MG63 (cell line): ENCODE data around the gene TINCR. TPM values are rescaled to one million over a fixed set of nuclear protein-coding genes. Genes with fewer than 3 reads are reported as not detected.

Source experiments
- DNase-seq: peaks from one replicate; pipeline ENCODE4 v3.0.0-alpha.2; 2020
- H3K27me3 ChIP-seq: fragments of 250-450 bp; sonication (Bioruptor Pico); 2 replicates; pipeline ENCODE4 v1.5.1; 2020; ENCODE audit warnings: mild to moderate bottlenecking, moderate library complexity
- H3K36me3 ChIP-seq: fragments of 250-450 bp; sonication (Bioruptor Pico); 2 replicates; pipeline ENCODE4 v1.5.1; 2020; ENCODE audit warnings: mild to moderate bottlenecking, moderate library complexity
- H3K4me3 ChIP-seq: fragments of 250-450 bp; sonication (Bioruptor Pico); 2 replicates; pipeline ENCODE4 v1.5.1; 2020; ENCODE audit warnings: mild to moderate bottlenecking, moderate library complexity
- H3K9me3 ChIP-seq: fragments of 250-450 bp; sonication (Bioruptor Pico); 2 replicates; pipeline ENCODE4 v1.5.1; 2020; ENCODE audit warnings: mild to moderate bottlenecking, moderate library complexity
- total RNA-seq: library from RNA; depleted of rRNA; stranded (reverse); fragments of >200 nt; shearing (Covaris generic); gene quantifications from 2 replicates; pipeline ENCODE4 v1.2.3, GENCODE V29; 2014; ENCODE audit warnings: low replicate concordance

Gene TINCR
- total RNA-seq, 1 experiment from 2014 or later = 0.23 TPM

GRCh38 chr19:5572556-5573286 lies 5.0 kb upstream of the TINCR start:
- Histone ChIP-seq H3K27me3 (no peaks in the 10 kb centered on the region), H3K9me3 (no peaks in the 10 kb centered on the region), H3K4me3 (no peak overlapping the region), H3K36me3 (no peaks in the 10 kb centered on the region)
- DNase-seq = no peak

GRCh38 chr19:5571777-5572176 lies 4.0 kb upstream of the TINCR start:
- no peaks in the 10 kb centered on the region for H3K36me3 ChIP-seq
- no peak overlapping the region for H3K4me3 ChIP-seq
- H3K9me3 ChIP-seq = no peaks in the 10 kb centered on the region
- DNase-seq = no peak
- H3K27me3 ChIP-seq = peaks cover 5% of the 10 kb centered on the region

DNA sequence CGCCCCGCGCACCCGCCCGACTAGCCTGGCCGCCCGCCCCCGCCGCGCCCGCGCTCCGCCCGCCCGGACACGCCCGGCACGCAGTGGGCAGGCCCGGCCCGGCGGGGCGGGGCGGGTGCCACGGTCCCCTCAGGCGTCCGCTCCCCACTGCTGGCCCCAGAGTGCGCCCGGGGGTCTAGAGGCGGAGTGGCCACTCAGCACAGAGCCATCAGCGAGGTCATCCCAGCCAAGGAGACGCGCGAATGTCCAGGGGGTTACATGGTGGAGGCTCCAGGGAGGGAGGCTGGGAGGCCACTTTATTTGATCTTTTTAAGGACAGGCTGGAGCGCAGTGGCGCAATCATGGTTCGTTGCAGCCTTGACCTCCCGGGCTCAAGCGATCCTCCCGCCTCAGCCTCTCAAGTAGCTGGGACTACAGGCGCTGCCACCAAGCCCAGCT lies 236 bp upstream of the TINCR start:
- no peaks in the 10 kb centered on the region for H3K9me3 ChIP-seq
- no peaks in the 10 kb centered on the region for H3K36me3 ChIP-seq
- no peak overlapping the region for H3K4me3 ChIP-seq
- H3K27me3 ChIP-seq = peaks cover 11% of the 10 kb centered on the region
- DNase-seq = peak; percentile 14

DNA sequence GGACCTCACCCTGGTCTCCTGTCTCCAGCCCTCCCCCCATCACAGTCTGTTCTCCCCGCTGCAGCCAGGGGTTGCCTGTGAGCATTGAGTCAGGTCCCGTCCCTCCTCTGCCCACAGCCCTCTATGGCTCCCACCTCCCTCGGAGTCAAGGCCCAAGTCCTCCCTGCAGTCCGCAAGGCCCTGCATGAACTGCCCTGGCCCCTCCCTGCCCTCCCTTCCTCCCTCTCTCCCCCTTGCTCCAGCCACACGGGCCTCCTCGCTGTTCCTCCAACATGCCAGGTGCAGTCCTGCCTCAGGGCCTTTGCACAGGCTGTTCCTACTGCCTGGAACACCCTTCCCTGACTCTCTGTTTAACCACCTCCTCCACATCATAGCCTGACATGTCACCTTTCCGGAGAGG lies 2.8 kb downstream of the TINCR start:
- no peaks in the 10 kb centered on the region for H3K36me3 ChIP-seq
- 0 out of 2 replicates have a peak, but pooled peaks cover 4% of the 10 kb centered on the region for H3K9me3 ChIP-seq
- DNase-seq = no peak
- H3K27me3 ChIP-seq = peaks cover 11% of the 10 kb centered on the region
- no peak overlapping the region for H3K4me3 ChIP-seq

- Histone ChIP-seq H3K9me3 (0 out of 2 replicates have a peak, but pooled peaks cover 4% of the 10 kb centered on the region), H3K36me3 (no peaks in the 10 kb centered on the region), H3K27me3 (peaks cover 11% of the 10 kb centered on the region), H3K4me3 (no peak overlapping the region)
- peak; percentile 10 for DNase-seq
Measured at GRCh38 chr19:5563935-5564612, 3.7 kb downstream of the TINCR start.

GRCh38 chr19:5563008-5563431 lies 4.7 kb downstream of the TINCR start:
- Histone ChIP-seq H3K9me3 (0 out of 2 replicates have a peak, but pooled peaks cover 4% of the 10 kb centered on the region), H3K36me3 (no peaks in the 10 kb centered on the region), H3K27me3 (peaks cover 11% of the 10 kb centered on the region), H3K4me3 (no peak overlapping the region)
- no peak for DNase-seq

DNA sequence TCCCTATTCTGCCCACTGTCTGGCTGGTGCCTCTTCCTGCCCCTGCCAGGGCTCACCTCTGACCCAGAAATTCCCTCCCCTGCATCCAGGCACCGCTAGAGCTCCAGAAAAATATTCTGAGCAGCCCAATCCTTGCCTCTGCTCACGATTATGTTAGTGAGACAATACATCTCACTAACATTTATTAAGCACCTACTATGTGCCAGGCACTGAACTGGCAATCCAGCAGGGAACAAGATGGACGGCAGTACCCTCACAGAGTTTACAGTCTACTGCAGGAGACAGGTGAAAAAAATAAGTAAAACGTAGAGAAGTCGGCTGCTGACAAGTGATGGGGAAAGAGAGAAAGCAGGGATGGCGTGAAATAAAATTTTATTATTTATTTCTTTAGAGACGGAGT lies 5.5 kb downstream of the TINCR start:
- H3K9me3 ChIP-seq = 0 out of 2 replicates have a peak, but pooled peaks cover 4% of the 10 kb centered on the region
- DNase-seq = no peak
- H3K27me3 ChIP-seq = peaks cover 11% of the 10 kb centered on the region
- no peak overlapping the region for H3K4me3 ChIP-seq
- no peaks in the 10 kb centered on the region for H3K36me3 ChIP-seq

DNA sequence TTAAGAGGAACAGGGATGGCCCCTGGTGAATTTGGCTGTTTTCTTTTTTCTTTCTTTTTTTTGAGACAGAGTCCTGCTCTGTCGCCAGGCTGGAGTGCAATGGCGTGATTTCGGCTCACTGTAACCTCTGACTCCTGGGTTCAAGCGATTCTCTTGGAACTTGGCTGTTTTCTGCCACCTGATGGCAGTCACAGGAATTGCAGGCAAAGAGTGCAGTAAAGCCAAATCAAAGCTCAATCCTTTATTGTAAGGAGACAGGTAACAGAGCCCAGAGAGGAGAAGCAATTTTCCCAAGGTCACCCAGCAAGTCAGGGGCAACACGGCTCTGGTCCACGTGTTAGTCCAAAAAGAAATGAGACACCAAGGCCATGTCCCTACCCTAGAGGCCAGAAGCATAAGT lies 6.2 kb downstream of the TINCR start:
- DNase-seq = no peak
- H3K36me3 ChIP-seq = no peaks in the 10 kb centered on the region
- H3K9me3 ChIP-seq = 0 out of 2 replicates have a peak, but pooled peaks cover 4% of the 10 kb centered on the region
- no peak overlapping the region for H3K4me3 ChIP-seq
- H3K27me3 ChIP-seq = peaks cover 4% of the 10 kb centered on the region

DNA sequence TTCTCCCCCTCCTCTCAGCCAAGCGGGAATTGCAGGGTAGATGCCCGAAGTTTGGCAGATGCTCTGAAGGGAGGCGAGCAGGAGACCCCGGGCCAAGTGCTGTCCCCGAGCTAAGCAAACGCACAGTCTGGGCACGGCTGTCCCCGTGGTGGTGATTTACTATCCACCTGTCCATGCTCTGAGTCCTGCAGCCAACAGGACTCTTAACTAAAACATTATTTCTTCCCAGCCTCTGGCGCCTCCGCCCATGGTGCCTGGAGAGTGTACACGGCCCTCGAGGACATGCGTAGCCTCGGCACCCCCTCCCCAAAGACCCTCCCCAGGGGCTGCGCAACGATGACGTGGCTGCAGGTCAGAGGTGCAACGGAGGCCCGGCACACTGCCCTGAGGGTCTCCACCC lies 7.6 kb downstream of the TINCR start:
- no peak for DNase-seq
- H3K9me3 ChIP-seq = 0 out of 2 replicates have a peak, but pooled peaks cover 4% of the 10 kb centered on the region
- H3K27me3 ChIP-seq = no peaks in the 10 kb centered on the region
- H3K36me3 ChIP-seq = no peaks in the 10 kb centered on the region
- H3K4me3 ChIP-seq = no peak overlapping the region

DNA sequence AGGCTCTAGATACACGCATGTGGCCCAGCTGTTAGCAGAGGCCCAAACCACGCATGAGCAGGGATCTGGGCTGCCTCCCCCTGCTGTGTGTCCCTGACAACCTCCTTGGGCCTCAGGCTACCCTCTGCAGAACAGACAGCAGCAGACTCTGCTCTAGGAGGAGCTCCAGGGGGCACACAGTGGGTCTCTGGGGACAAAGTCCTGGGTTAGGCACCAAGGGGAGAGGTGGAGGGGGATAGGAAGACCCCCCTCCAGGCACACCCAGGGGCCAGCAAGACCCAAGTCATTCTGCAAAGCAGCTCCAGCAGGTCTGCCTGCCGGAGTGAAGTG lies 8.0 kb downstream of the TINCR start:
- no peak overlapping the region for H3K4me3 ChIP-seq
- no peaks in the 10 kb centered on the region for H3K27me3 ChIP-seq
- no peaks in the 10 kb centered on the region for H3K36me3 ChIP-seq
- DNase-seq = no peak
- H3K9me3 ChIP-seq = 0 out of 2 replicates have a peak, but pooled peaks cover 4% of the 10 kb centered on the region

- no peaks in the 10 kb centered on the region for H3K36me3 ChIP-seq
- DNase-seq = no peak
- H3K9me3 ChIP-seq = 0 out of 2 replicates have a peak, but pooled peaks cover 4% of the 10 kb centered on the region
- no peak overlapping the region for H3K4me3 ChIP-seq
- no peaks in the 10 kb centered on the region for H3K27me3 ChIP-seq
Measured at GRCh38 chr19:5558101-5558621, 9.6 kb downstream of the TINCR start.

DNA sequence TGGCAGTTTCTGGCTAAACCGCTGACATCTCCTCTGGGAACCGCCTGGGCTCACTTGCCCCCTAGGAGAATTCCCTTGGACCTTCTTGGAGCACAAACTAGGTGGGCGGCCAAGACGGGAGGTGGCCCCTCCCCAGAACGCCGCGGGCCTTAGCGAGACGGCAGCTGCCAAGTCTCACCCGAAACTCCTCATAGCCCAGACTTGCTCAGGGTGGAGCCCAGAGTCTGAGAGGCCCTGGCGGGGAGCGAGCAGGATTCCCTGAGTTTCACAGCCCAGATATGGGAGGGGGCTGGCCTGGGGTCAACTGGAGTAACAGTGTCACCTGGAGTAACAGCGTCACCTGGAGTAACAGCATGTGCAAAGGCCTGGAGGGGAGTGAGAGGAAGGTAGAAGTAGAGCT lies 10.1 kb downstream of the TINCR start:
- H3K27me3 ChIP-seq = no peaks in the 10 kb centered on the region
- no peak overlapping the region for H3K4me3 ChIP-seq
- H3K9me3 ChIP-seq = 0 out of 2 replicates have a peak, but pooled peaks cover 4% of the 10 kb centered on the region
- no peaks in the 10 kb centered on the region for H3K36me3 ChIP-seq
- DNase-seq = no peak

- Histone ChIP-seq H3K9me3 (no peaks in the 10 kb centered on the region), H3K36me3 (no peaks in the 10 kb centered on the region)
- DNase-seq = no peak
Measured at GRCh38 chr19:5554828-5555227, 12.9 kb downstream of the TINCR start.

DNA sequence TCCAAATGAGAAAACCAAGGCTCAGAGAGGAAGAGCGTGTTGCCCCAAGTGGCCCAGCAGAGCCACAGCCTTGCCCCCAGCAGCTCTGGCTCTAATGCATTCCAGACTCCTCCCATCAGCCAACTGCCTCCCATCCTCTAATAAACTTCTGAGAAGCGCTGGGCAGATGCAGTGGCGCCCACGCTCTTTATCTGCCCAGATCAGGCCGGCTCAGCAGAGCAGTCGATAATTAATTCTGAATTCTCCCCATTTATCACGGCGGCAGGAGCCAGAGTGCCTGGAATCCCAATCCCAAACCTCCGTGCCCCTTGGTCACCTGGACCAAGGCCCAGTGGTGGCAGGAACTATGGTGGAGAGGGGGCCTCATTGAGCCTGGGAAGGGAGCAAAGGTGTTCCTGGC lies 13.9 kb downstream of the TINCR start:
- Histone ChIP-seq H3K4me3 (no peak overlapping the region), H3K27me3 (no peaks in the 10 kb centered on the region), H3K36me3 (no peaks in the 10 kb centered on the region), H3K9me3 (no peaks in the 10 kb centered on the region)
- DNase-seq = no peak

More at GRCh38 chr19:5554828-5555227, 12.9 kb downstream of the TINCR start:
- Histone ChIP-seq H3K4me3 (no peak overlapping the region), H3K27me3 (no peaks in the 10 kb centered on the region)

- Histone ChIP-seq H3K27me3 (no peaks in the 10 kb centered on the region), H3K9me3 (no peaks in the 10 kb centered on the region)
- DNase-seq = no peak
Measured at GRCh38 chr19:5547881-5548280, 19.9 kb downstream of the TINCR start.

DNA sequence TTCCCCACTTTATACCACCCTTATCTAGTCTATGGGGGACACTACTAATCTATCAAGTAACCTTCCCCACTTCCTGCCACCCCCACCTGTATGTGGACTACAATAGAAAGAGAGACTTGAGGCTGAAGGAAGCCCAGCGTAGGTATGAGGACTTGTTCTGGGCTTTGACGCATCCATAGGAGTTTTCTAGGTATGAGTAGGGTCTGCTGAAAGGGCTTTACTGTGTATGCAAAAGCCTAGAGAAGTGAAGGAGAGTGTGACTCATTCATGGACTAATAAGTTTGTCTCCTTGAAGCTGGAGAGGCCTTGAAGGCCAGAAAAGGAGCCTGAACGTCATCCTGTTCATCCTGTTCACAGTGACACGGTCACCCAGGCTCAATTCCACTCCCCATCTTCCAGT lies 21.8 kb downstream of the TINCR start:
- H3K4me3 ChIP-seq = no peak overlapping the region
- H3K27me3 ChIP-seq = no peaks in the 10 kb centered on the region
- H3K9me3 ChIP-seq = no peaks in the 10 kb centered on the region
- H3K36me3 ChIP-seq = no peaks in the 10 kb centered on the region
- no peak for DNase-seq

More at GRCh38 chr19:5547881-5548280, 19.9 kb downstream of the TINCR start:
- Histone ChIP-seq H3K4me3 (no peak overlapping the region), H3K36me3 (no peaks in the 10 kb centered on the region)

- Histone ChIP-seq H3K27me3 (no peaks in the 10 kb centered on the region), H3K36me3 (no peaks in the 10 kb centered on the region), H3K9me3 (no peaks in the 10 kb centered on the region), H3K4me3 (no peak overlapping the region)
- DNase-seq = no peak
Measured at GRCh38 chr19:5545051-5545450, 22.7 kb downstream of the TINCR start.
